Stimulated activated CD8-positive, alpha-beta memory T cell treated with anti-CD3 and anti-CD28 coated beads, Interleukin-7, amount 100 ng/mL, for 48 hours (primary cell): ENCODE results near the gene FUZ.

Source experiments
- DNase-seq, 2 donors: peaks; one replicate each; pipeline ENCODE4 v3.0.0-alpha.2; 2020; ENCODE audit warnings: low read depth in 1 of 2; ENCODE audit errors: extremely low read depth in 1 of 2

FUZ gene

GRCh38 chr19:49761249-49761624 is 51.9 kb downstream of the FUZ start:
- no peak for DNase-seq

- DNase-seq: no peak
Observed at GRCh38 chr19:49758292-49758691, 54.8 kb downstream of the FUZ start.
